ENCODE measurements around the gene DNASE2B.
A peak's percentile ranks its signal among the peaks of the same experiment; 100 is the strongest.

DNA sequence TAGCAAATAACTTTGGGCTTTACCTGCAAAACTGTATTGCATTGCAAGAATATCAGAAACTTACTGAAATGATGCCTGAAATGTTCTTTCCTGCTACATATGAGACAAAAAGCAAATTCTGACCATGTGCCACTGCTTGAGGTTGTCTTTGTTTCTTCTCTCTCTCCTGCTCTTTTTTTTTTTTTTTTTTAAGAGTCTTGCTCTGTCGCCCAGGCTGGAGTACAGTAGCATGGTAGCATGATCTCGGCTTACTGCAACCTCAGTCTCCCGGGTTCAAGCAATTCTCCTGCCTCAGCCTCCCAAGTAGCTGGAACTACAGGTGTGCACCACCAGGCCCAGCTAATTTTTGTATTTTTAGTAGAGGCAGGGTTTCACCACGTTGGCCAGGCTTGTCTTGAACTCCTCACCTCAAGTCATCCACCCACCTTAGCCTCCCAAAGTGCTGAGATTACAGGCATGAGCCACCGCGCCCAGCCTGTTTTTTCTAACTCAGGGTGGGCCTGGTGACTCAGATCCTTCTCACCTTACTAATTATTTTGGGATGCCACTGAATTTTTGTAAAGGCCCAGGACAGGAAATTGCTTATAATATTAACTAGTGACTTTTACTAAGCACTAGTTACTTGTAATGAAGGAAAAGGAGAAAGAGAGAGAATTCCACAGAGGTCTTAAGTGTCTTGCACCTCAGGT lies 35.9 kb downstream of the DNASE2B start:
- TF ChIP-seq, protein P1, sequence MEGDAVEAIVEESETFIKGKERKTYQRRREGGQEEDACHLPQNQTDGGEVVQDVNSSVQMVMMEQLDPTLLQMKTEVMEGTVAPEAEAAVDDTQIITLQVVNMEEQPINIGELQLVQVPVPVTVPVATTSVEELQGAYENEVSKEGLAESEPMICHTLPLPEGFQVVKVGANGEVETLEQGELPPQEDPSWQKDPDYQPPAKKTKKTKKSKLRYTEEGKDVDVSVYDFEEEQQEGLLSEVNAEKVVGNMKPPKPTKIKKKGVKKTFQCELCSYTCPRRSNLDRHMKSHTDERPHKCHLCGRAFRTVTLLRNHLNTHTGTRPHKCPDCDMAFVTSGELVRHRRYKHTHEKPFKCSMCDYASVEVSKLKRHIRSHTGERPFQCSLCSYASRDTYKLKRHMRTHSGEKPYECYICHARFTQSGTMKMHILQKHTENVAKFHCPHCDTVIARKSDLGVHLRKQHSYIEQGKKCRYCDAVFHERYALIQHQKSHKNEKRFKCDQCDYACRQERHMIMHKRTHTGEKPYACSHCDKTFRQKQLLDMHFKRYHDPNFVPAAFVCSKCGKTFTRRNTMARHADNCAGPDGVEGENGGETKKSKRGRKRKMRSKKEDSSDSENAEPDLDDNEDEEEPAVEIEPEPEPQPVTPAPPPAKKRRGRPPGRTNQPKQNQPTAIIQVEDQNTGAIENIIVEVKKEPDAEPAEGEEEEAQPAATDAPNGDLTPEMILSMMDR (conservative IDR thresholded peaks at IDR 0.05), result peak; percentile 46; the same call in 1 of the 2 replicates
- TF ChIP-seq EZH2 (IDR thresholded peaks at IDR 0.05; ENCODE audit: low read depth), result no peak

All from PC-9 (cell line).